ENCODE results near the gene POTEB.
"Not testable (repeated sequence)": the region's sequence is repeated elsewhere in the genome, so short reads cannot be mapped to it uniquely, and the experiment has no call there.

POTEB gene

GRCh38 chr15:21877635-21878034, at the start of gene POTEB:
POTEB (minus strand) TSS chr15:21877735; CDS start chr15:21877246, 489 bp downstream.
- not testable (repeated sequence) for H3K4me2 ChIP-seq (ENCODE audit: low read length); H2AFZ ChIP-seq; H3K79me2 ChIP-seq; H3K27me3 ChIP-seq (ENCODE audit: control insufficient read depth, insufficient read depth, low read length); H3K4me1 ChIP-seq; H3K9ac ChIP-seq; H3K27ac ChIP-seq; H3K9me3 ChIP-seq (ENCODE audit: control insufficient read depth, low read length); H3K4me3 ChIP-seq (ENCODE audit: low read depth, low read length); H3K36me3 ChIP-seq (ENCODE audit: control insufficient read depth, insufficient read depth, low read length)

GRCh38 chr15:21890955-21891354, 13.4 kb upstream of the POTEB start:
- not testable (repeated sequence) for H2AFZ ChIP-seq; H3K9me3 ChIP-seq (ENCODE audit: control insufficient read depth, low read length); H3K4me3 ChIP-seq (ENCODE audit: low read depth, low read length); H3K27ac ChIP-seq; H3K36me3 ChIP-seq (ENCODE audit: control insufficient read depth, insufficient read depth, low read length); H3K27me3 ChIP-seq (ENCODE audit: control insufficient read depth, insufficient read depth, low read length); H3K4me1 ChIP-seq; H3K9ac ChIP-seq; H3K4me2 ChIP-seq (ENCODE audit: low read length); H3K79me2 ChIP-seq

- not testable (repeated sequence) for H3K4me1 ChIP-seq; H3K27me3 ChIP-seq (ENCODE audit: control insufficient read depth, insufficient read depth, low read length)
These were observed 12.0 kb upstream of the POTEB start for GRCh38 chr15:21889542-21889941.

GRCh38 chr15:21838831-21839230, 38.7 kb downstream of the POTEB start:
- H3K9ac ChIP-seq; H3K4me2 ChIP-seq (ENCODE audit: low read length); H3K36me3 ChIP-seq (ENCODE audit: control insufficient read depth, insufficient read depth, low read length); H3K9me3 ChIP-seq (ENCODE audit: control insufficient read depth, low read length); H3K27ac ChIP-seq; H3K27me3 ChIP-seq (ENCODE audit: control insufficient read depth, insufficient read depth, low read length); H3K4me1 ChIP-seq; H2AFZ ChIP-seq; H3K4me3 ChIP-seq (ENCODE audit: low read depth, low read length); H3K79me2 ChIP-seq: not testable (repeated sequence)

More at GRCh38 chr15:21889542-21889941, 12.0 kb upstream of the POTEB start:
- H3K36me3 ChIP-seq (ENCODE audit: control insufficient read depth, insufficient read depth, low read length); H3K79me2 ChIP-seq; H3K4me3 ChIP-seq (ENCODE audit: low read depth, low read length); H3K9ac ChIP-seq; H3K27ac ChIP-seq; H3K4me2 ChIP-seq (ENCODE audit: low read length); H2AFZ ChIP-seq; H3K9me3 ChIP-seq (ENCODE audit: control insufficient read depth, low read length): not testable (repeated sequence)
